K562 (cell line): ENCODE measurements around the gene TNNT1. TPM values are rescaled to one million over a fixed set of nuclear protein-coding genes. Genes with fewer than 3 reads are reported as not detected.
A peak's percentile ranks its signal among the peaks of the same experiment; 100 is the strongest.

Experiments
- BRF1 ChIP-seq: IDR thresholded peaks from 3 replicates; pipeline ENCODE4 v1.6.1; 2011; ENCODE audit warnings: borderline replicate concordance, mild to moderate bottlenecking; ENCODE audit not compliant: insufficient read length; ENCODE audit errors: extremely low read depth
- CEBPZ ChIP-seq: fragments of 150-350 bp; IDR thresholded peaks from 2 replicates; pipeline ENCODE4 v1.6.1; 2014; ENCODE audit warnings: low read depth, mild to moderate bottlenecking, low read length, borderline replicate concordance
- DIDO1 ChIP-seq: fragments of 450-650 bp; IDR thresholded peaks from 2 replicates; pipeline ENCODE4 v1.6.1; 2016; ENCODE audit warnings: low read depth, missing biosample characterization, missing genetic modification characterization
- ELF2 ChIP-seq: fragments of 250-450 bp; sonication (Bioruptor Pico); IDR thresholded peaks from 2 replicates; pipeline ENCODE4 v1.5.0; 2021; ENCODE audit warnings: mild to moderate bottlenecking
- HDAC3 ChIP-seq: fragments of 450-650 bp; IDR thresholded peaks from 2 replicates; pipeline ENCODE4 v1.6.1; 2018; ENCODE audit warnings: borderline replicate concordance, mild to moderate bottlenecking, moderate library complexity; ENCODE audit not compliant: partially characterized antibody
- MTA1 ChIP-seq: fragments of 450-650 bp; IDR thresholded peaks from 2 replicates; pipeline ENCODE4 v1.6.1; 2017; ENCODE audit warnings: borderline replicate concordance
- MTA2 ChIP-seq: fragments of 450-650 bp; IDR thresholded peaks from 2 replicates; pipeline ENCODE4 v1.6.1; 2016; ENCODE audit warnings: low read depth
- NKRF ChIP-seq: fragments of 450-650 bp; IDR thresholded peaks from 2 replicates; pipeline ENCODE4 v1.6.1; 2016; ENCODE audit warnings: borderline replicate concordance
- NR4A1 ChIP-seq, 2 experiments: fragments of 250-450 bp in 1 of 2; fragments of 450-650 bp in 1 of 2; sonication (Bioruptor Pico) in 1 of 2; IDR thresholded peaks; 2 replicates each; pipeline versions ENCODE4 v1.4.0 to v1.6.1; 2016 to 2020; ENCODE audit warnings: mild to moderate bottlenecking in 2 of 2, missing compliant biosample characterization in 1 of 2, missing genetic modification characterization in 1 of 2, moderate library complexity in 1 of 2
- POLR3A ChIP-seq: IDR thresholded peaks from 2 replicates; pipeline ENCODE4 v1.6.1; 2011; ENCODE audit warnings: borderline replicate concordance, mild to moderate bottlenecking, moderate library complexity; ENCODE audit not compliant: insufficient read length, insufficient read depth; ENCODE audit errors: extremely low read depth
- TRIM25 ChIP-seq: fragments of 450-650 bp; IDR thresholded peaks from 2 replicates; pipeline ENCODE4 v1.7.0; 2016; ENCODE audit warnings: borderline replicate concordance
- VEZF1 ChIP-seq: fragments of 200-800 bp; sonication (Bioruptor generic); IDR thresholded peaks from 2 replicates; pipeline ENCODE4 v1.6.1; 2017; ENCODE audit warnings: missing genetic modification characterization, missing compliant biosample characterization
- ZBTB34 ChIP-seq: fragments of 250-450 bp; sonication (Bioruptor Pico); IDR thresholded peaks from 2 replicates; pipeline ENCODE4 v1.8.0; 2021; ENCODE audit warnings: mild to moderate bottlenecking, moderate library complexity
- ZFP30 ChIP-seq: fragments of 250-450 bp; sonication (Bioruptor Pico); IDR thresholded peaks from 2 replicates; pipeline ENCODE4 v1.8.0; 2022; ENCODE audit warnings: moderate library complexity, mild to moderate bottlenecking, inconsistent platforms, borderline replicate concordance
- ZNF134 ChIP-seq: fragments of 250-450 bp; sonication (Bioruptor Pico); conservative IDR thresholded peaks from 2 replicates; pipeline ENCODE4 v1.4.0; 2020
- ZNF431 ChIP-seq: sonication (generic); formaldehyde crosslinking; IDR thresholded peaks from 2 replicates; pipeline ENCODE4 v1.8.0; 2022; ENCODE audit warnings: mild to moderate bottlenecking, missing genetic modification reagents
- ZNF707 ChIP-seq: fragments of 250-450 bp; sonication (Bioruptor Pico); conservative IDR thresholded peaks from 2 replicates; pipeline ENCODE4 v1.8.0; 2022; ENCODE audit warnings: inconsistent platforms, mild to moderate bottlenecking, moderate library complexity
- polyA plus RNA-seq, 8 experiments: library from polyadenylated mRNA; depleted of rRNA in 4 of 8; stranded (reverse) in 5 of 8; unstranded in 3 of 8; fragments of >200 nt; fragmentation: Nextera tagmentation in 2 of 8; fragmentation: Illumina TruSeq in 1 of 8; extraction: Ambion mirVana in 2 of 8; extraction: Trizol in 1 of 8; gene quantifications; 2 replicates each; pipeline versions ENCODE4 v1.2.1 to v1.2.3, GENCODE V29; 2011 to 2014; ENCODE audit warnings: inconsistent platforms in 1 of 8, missing spikeins in 1 of 8
- total RNA-seq, 7 experiments: library from RNA; depleted of rRNA in 6 of 7; stranded (reverse); fragments of >200 nt in 6 of 7; fragmentation: Illumina TruSeq in 2 of 7; extraction: Trizol in 2 of 7; gene quantifications; 2 replicates each; pipeline versions ENCODE4 v1.2.1 to v1.2.3, GENCODE V29; 2011 to 2021; ENCODE audit warnings: low replicate concordance in 1 of 7

TNNT1 gene
- total and polyA plus RNA-seq, 9 of the 15 experiments (the other 6 are each of a cell fraction or from before 2014, with no cell fraction given) = 31.8 to 390 (median 227) TPM

- TF ChIP-seq CEBPZ (no peak), DIDO1 (tag) (no peak), MTA1 (no peak), TRIM25 (no peak), ZBTB34 (CRISPR knock-in tag) (no peak), VEZF1 (CRISPR knock-in tag) (no peak), ZNF134 (CRISPR knock-in tag) (no peak), BRF1 (no peak), ELF2 (no peak), MTA2 (no peak), POLR3A (no peak), ZFP30 (CRISPR knock-in tag) (no peak), NKRF (peak; percentile 90), ZNF431 (CRISPR knock-in tag) (no peak), HDAC3 (no peak), ZNF707 (CRISPR knock-in tag) (no peak), NR4A1 (CRISPR knock-in tag; IDR thresholded peaks at IDR 0.05) (no peak), NR4A1 (tag; IDR thresholded peaks at IDR 0.05) (no peak)
Measured at GRCh38 chr19:55165952-55166529, 17.0 kb upstream of the TNNT1 start (continued).
